Esophagus muscularis mucosa (tissue), 4 donors: ENCODE results near the gene SPACA7. TPM values are rescaled to one million over a fixed set of nuclear protein-coding genes. Genes with fewer than 3 reads are reported as not detected.

Source experiments
- DNase-seq: peaks from one replicate; pipeline ENCODE4 v3.0.0-alpha.2; 2017; ENCODE audit errors: extremely low spot score
- H3K27ac ChIP-seq, 4 donors: fragments of 200-600 bp; sonication (generic); replicated peaks in 1 of 4; 1 replicate in 3 of 4; 2 replicates in 1 of 4; pipeline ENCODE4 v1.5.1; 2016 to 2019; ENCODE audit warnings: mild to moderate bottlenecking in 1 of 4
- H3K27me3 ChIP-seq, 4 donors: fragments of 200-600 bp; sonication (generic); one replicate each; pipeline versions ENCODE4 v1.5.1 to v1.6.0; 2016 to 2019
- H3K36me3 ChIP-seq, 4 donors: fragments of 200-600 bp; sonication (generic); one replicate each; pipeline ENCODE4 v1.5.1; 2016 to 2019
- H3K4me1 ChIP-seq, 4 donors: fragments of 200-600 bp; sonication (generic); one replicate each; pipeline ENCODE4 v1.5.1; 2016 to 2019
- H3K4me3 ChIP-seq, 4 donors: fragments of 200-600 bp; sonication (generic); 1 replicate in 2 of 4; 2 replicates in 2 of 4; pipeline ENCODE4 v1.5.1; 2016 to 2019; ENCODE audit warnings: mild to moderate bottlenecking in 4 of 4, moderate library complexity in 1 of 4
- H3K9me3 ChIP-seq, 4 donors: fragments of 200-600 bp; sonication (generic); 1 replicate in 3 of 4; 2 replicates in 1 of 4; pipeline ENCODE4 v1.5.1; 2016 to 2019
- CTCF ChIP-seq, 3 experiments: fragments of 200-600 bp in 2 of 3; fragments of 450-650 bp in 1 of 3; sonication (generic) in 2 of 3; IDR thresholded peaks; one replicate each; pipeline ENCODE4 v1.5.1; 2017 to 2019; ENCODE audit warnings: antibody characterized with exemption in 3 of 3, mild to moderate bottlenecking in 2 of 3, moderate library complexity in 1 of 3
- EP300 ChIP-seq: sonication (generic); formaldehyde crosslinking; IDR thresholded peaks from one replicate; pipeline ENCODE4 v1.6.1; 2017; ENCODE audit warnings: antibody characterized with exemption
- POLR2A ChIP-seq: fragments of 450-650 bp; IDR thresholded peaks from one replicate; pipeline ENCODE4 v1.6.1; 2017; ENCODE audit warnings: antibody characterized with exemption, moderate library complexity, mild to moderate bottlenecking, low read depth
- POLR2AphosphoS5 ChIP-seq, 2 donors: sonication (generic); formaldehyde crosslinking; IDR thresholded peaks; one replicate each; pipeline ENCODE4 v1.6.1; 2017; ENCODE audit warnings: antibody characterized with exemption in 2 of 2
- WGBS: methylation state at CpG from one replicate; pipeline ENCODE4 v1.1.5; 2018; 5-methylcytosine and 5-hydroxymethylcytosine counted together
- intact Hi-C: fragments of 100-400 bp; cut with DNase I; formaldehyde crosslinking; loops from one replicate; pipeline ENCODE4 v1.15.1; 2023
- total RNA-seq, 4 donors: library from RNA; depleted of rRNA; stranded (reverse); fragments of >200 nt; gene quantifications; one replicate each; pipeline versions ENCODE4 v1.1.0 to v1.2.1, GENCODE V29; 2016

SPACA7 gene
- total RNA-seq, 4 donors from 2014 or later: not detected

GRCh38 chr13:112330066-112330465, 46.1 kb upstream of the SPACA7 start:
- 55% methylated on average over 19 of the region's 19 CpGs for WGBS
- H3K27me3 ChIP-seq: peaks cover 0 to 63% (median 18%) of the 10 kb centered on the region in 4 donors

GRCh38 chr13:112330479-112331381, 45.4 kb upstream of the SPACA7 start:
- 22% methylated on average over 34 of the region's 78 CpGs for WGBS
- H3K9me3 ChIP-seq: peaks cover 0 to 4% (median 0%) of the 10 kb centered on the region in 4 donors
- peak overlapping the region; percentile 11 to 28 (median 22) for H3K4me3 ChIP-seq
- H3K36me3 ChIP-seq: no peaks in the 10 kb centered on the region
- H3K27me3 ChIP-seq: peaks cover 0 to 64% (median 18%) of the 10 kb centered on the region in 4 donors
- intact Hi-C loops: no loop called here
- no peak overlapping the region for H3K27ac ChIP-seq
- TF ChIP-seq EP300 (no peak), POLR2A (no peak), CTCF (IDR thresholded peaks at IDR 0.05) (no peak), POLR2AphosphoS5 (IDR thresholded peaks at IDR 0.05) (no peak)
- no peak for DNase-seq
- H3K4me1 ChIP-seq: peaks cover 5 to 19% (median 17%) of the 10 kb centered on the region in 4 donors

More at GRCh38 chr13:112330066-112330465, 46.1 kb upstream of the SPACA7 start:
- Histone ChIP-seq H3K4me1 (peaks cover 5 to 21% (median 18%) of the 10 kb centered on the region in 4 donors), H3K36me3 (no peaks in the 10 kb centered on the region), H3K9me3 (no peaks in the 10 kb centered on the region), H3K27ac (no peak overlapping the region), H3K4me3 (no peak overlapping the region)
- no peak for DNase-seq
- intact Hi-C loops: no loop called here
- no peak for TF ChIP-seq EP300
- no peak for TF ChIP-seq POLR2AphosphoS5 (IDR thresholded peaks at IDR 0.05)
- TF ChIP-seq CTCF (IDR thresholded peaks at IDR 0.05): no peak
- TF ChIP-seq POLR2A: no peak

- peaks cover 0 to 66% (median 18%) of the 10 kb centered on the region in 4 donors for H3K27me3 ChIP-seq
- intact Hi-C loops: no loop called here
- H3K27ac ChIP-seq: no peak overlapping the region
- no peaks in the 10 kb centered on the region for H3K36me3 ChIP-seq
- peaks cover 0 to 12% (median under 1%) of the 10 kb centered on the region in 4 donors for H3K9me3 ChIP-seq
- DNase-seq: no peak
- H3K4me3 ChIP-seq: no peak overlapping the region
- 22% methylated on average over 20 of the region's 20 CpGs for WGBS
- TF ChIP-seq POLR2A: no peak
- no peak for TF ChIP-seq EP300
- no peak for TF ChIP-seq CTCF (IDR thresholded peaks at IDR 0.05)
- no peak for TF ChIP-seq POLR2AphosphoS5 (IDR thresholded peaks at IDR 0.05)
- peaks cover 0 to 10% (median 9%) of the 10 kb centered on the region in 4 donors for H3K4me1 ChIP-seq
Observed at GRCh38 chr13:112331675-112332074, 44.5 kb upstream of the SPACA7 start.

GRCh38 chr13:112332727-112333126, 43.4 kb upstream of the SPACA7 start:
- H3K9me3 ChIP-seq: peaks cover 0 to 23% (median 10%) of the 10 kb centered on the region in 4 donors
- intact Hi-C loops: no loop called here
- H3K36me3 ChIP-seq: no peaks in the 10 kb centered on the region
- peaks cover 0 to 10% (median 9%) of the 10 kb centered on the region in 4 donors for H3K4me1 ChIP-seq
- DNase-seq: no peak
- peaks cover 0 to 72% (median 18%) of the 10 kb centered on the region in 4 donors for H3K27me3 ChIP-seq
- no peak overlapping the region for H3K27ac ChIP-seq
- no peak overlapping the region for H3K4me3 ChIP-seq
- WGBS: 81% methylated on average over 7 of the region's 10 CpGs
- no peak for TF ChIP-seq POLR2A
